Mononuclear cell (primary cell): ENCODE results near the gene ADGRE1. TPM values are rescaled to one million over a fixed set of nuclear protein-coding genes. Genes with fewer than 3 reads are reported as not detected.
A peak's percentile ranks its signal among the peaks of the same experiment; 100 is the strongest.

Experiments used
- H3K27me3 ChIP-seq: 2 replicates; pipeline ENCODE4 v1.6.0; 2011; ENCODE audit warnings: low read length, control low read depth; ENCODE audit not compliant: insufficient read depth
- H3K4me1 ChIP-seq: 2 replicates; pipeline ENCODE4 v1.5.1; 2011; ENCODE audit warnings: mild to moderate bottlenecking, low read length, control low read depth; ENCODE audit not compliant: insufficient read depth
- H3K4me3 ChIP-seq: 2 replicates; pipeline ENCODE4 v1.5.1; 2011; ENCODE audit warnings: mild to moderate bottlenecking, low read length, moderate library complexity
- H3K9me3 ChIP-seq: 2 replicates; pipeline ENCODE4 v1.5.1; 2011; ENCODE audit warnings: low read depth, mild to moderate bottlenecking, control low read depth, low read length
- total RNA-seq: library from RNA; depleted of rRNA; stranded (reverse); fragments of >200 nt; gene quantifications from one replicate; pipeline ENCODE4 v1.2.3, GENCODE V29; 2012

The ADGRE1 gene, protein sequence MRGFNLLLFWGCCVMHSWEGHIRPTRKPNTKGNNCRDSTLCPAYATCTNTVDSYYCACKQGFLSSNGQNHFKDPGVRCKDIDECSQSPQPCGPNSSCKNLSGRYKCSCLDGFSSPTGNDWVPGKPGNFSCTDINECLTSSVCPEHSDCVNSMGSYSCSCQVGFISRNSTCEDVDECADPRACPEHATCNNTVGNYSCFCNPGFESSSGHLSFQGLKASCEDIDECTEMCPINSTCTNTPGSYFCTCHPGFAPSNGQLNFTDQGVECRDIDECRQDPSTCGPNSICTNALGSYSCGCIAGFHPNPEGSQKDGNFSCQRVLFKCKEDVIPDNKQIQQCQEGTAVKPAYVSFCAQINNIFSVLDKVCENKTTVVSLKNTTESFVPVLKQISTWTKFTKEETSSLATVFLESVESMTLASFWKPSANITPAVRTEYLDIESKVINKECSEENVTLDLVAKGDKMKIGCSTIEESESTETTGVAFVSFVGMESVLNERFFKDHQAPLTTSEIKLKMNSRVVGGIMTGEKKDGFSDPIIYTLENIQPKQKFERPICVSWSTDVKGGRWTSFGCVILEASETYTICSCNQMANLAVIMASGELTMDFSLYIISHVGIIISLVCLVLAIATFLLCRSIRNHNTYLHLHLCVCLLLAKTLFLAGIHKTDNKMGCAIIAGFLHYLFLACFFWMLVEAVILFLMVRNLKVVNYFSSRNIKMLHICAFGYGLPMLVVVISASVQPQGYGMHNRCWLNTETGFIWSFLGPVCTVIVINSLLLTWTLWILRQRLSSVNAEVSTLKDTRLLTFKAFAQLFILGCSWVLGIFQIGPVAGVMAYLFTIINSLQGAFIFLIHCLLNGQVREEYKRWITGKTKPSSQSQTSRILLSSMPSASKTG
- 15.4 TPM for total RNA-seq

DNA sequence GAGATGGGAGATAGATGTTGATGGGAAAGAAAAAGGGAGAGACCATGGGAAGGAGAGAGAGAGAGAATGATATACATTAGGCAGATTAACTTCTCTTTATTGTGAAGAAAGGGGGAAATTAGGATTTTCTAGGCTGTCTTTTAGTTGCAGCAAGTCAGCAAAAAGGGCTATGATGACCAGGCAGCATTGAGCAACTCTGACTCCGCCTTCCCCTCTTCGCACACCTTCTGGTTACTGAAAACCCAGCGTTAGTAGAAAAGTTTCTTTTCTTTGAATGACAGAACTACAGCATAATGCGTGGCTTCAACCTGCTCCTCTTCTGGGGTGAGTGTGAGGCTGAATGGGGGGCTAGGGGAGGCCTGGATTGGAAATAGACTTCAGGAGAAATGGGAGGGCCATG, at the start of gene ADGRE1:
Gene ADGRE1, plus strand, starts transcription at position 264 of the 400 bp plus-strand sequence. Its CDS starts 30 bp downstream, at position 294.
- H3K4me1 ChIP-seq, result peaks cover 61% of the 10 kb centered on the region
- H3K4me3 ChIP-seq, result peak within 1 kb of the TSS; percentile 17
- no peaks in the 10 kb centered on the region for H3K27me3 ChIP-seq
- H3K9me3 ChIP-seq, result no peaks in the 10 kb centered on the region

DNA sequence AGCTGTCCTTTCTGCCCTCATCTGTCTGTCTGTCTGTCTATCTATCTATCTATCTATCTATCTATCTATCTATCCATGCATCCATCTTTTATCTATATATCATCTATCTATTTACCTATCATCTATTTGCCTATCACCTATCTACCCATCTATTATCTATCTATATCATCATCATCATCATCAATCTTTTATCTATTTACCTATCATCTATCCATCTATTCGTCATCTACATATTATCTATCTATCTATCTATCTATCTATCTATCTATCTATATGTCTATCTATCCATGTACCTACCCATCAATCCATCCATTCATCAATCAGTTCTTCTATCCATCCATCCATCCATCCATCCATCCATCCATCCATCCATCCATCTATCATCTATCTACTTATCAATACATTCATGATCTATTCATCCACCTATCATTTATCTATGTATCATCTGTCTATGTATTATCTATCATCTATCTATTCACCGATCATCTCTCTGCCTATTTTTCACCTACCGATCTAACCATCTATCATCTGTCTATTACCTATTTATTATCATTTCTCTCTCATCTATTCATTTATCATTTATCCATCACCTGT, 49.2 kb upstream of the ADGRE1 start:
- Histone ChIP-seq H3K9me3 (no peaks in the 10 kb centered on the region), H3K4me1 (no peaks in the 10 kb centered on the region), H3K27me3 (no peaks in the 10 kb centered on the region), H3K4me3 (no peak overlapping the region)

DNA sequence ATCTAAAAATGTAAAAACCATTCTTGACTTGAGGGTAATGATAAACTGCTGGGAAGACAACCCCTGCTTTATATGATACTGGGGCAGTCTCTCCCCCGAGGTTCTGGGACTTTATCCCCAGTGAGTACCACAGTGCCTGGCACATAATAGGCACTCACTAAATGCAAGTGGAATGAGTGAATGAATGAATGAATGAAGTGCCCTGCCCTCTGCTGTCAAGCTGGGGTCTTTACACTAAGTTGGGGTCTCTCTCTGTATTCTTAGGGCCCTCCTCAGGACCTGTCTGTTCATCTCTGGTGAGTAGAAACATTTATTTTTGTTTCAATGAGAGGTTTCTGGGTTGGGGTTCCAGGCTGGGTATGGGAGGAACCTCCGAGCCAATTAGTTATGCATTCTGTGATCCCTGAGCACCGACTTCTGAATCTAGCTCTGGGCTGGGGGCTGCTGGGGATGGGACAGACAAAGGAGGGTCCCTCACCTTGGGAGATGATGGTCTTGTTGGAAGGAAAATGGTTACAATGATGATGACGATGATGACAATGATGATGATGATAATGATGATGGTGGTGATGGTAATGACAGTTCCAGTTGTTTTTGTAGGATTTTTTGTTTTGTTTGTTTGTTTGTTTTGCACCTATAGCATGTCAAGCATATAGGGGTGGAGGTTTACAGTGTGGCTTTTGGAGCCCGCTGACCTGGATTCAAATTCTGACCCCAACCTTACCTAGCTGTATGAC, 44.3 kb upstream of the ADGRE1 start:
- Histone ChIP-seq H3K9me3 (no peaks in the 10 kb centered on the region), H3K27me3 (no peaks in the 10 kb centered on the region), H3K4me1 (no peaks in the 10 kb centered on the region), H3K4me3 (no peak overlapping the region)

DNA sequence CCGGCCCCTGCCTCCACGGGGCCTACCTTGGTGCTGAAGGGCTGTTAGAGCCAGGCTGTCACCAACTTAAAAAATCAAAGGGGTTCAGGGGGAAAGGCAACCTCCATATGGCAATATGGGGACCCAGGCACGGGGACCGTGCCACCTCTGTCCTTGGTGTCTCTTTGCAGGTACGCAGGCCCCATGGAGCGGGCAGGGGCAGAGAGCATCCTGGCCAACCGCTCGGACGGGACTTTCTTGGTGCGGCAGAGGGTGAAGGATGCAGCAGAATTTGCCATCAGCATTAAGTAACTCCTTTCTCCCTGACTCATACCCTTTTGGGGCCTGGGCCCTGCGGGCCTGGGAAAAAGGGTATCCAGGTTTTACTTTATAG, 39.6 kb upstream of the ADGRE1 start:
- Histone ChIP-seq H3K4me1 (no peaks in the 10 kb centered on the region), H3K27me3 (no peaks in the 10 kb centered on the region), H3K4me3 (no peak overlapping the region), H3K9me3 (no peaks in the 10 kb centered on the region)

DNA sequence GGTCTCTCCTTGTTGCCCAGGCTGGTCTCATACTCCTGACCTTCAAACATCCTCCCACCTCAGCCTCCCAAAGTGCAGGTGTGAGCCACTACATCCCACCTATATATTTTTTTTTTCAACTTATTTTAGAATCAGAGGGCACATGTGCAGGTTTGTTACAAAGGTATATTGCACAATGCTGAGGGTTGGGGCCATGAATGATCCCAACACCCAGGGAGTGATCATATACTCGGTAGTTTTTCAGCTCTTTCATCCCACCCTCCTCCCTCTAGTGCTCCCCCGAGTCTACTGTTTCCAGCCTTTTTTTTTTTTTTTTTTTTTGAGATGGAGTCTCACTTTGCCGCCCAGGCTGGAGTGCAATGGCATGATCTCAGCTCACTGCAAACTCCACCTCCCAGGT, 38.4 kb upstream of the ADGRE1 start:
- no peaks in the 10 kb centered on the region for H3K9me3 ChIP-seq
- no peak overlapping the region for H3K4me3 ChIP-seq
- no peaks in the 10 kb centered on the region for H3K4me1 ChIP-seq
- no peaks in the 10 kb centered on the region for H3K27me3 ChIP-seq

DNA sequence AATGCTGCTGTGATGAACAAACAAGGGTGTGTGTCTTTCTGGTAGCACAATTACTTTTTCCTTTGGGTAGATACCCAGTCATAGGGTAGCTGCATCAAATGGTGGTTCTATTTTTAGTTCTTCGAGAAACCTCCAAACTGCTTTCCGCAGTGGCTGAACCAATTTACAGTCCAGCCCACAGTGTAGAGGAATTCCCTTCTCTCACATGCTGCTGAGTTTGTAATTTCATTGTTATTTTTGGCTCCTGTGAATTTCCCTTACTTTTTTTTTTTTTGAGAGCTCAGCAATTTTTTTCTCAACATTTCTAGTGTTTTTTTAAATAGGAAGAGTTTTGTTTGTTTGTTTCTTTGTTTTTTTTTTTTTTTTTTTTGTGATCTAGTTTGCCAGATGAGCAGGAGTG, 37.5 kb upstream of the ADGRE1 start:
- H3K4me3 ChIP-seq, result no peak overlapping the region
- H3K27me3 ChIP-seq, result no peaks in the 10 kb centered on the region
- no peaks in the 10 kb centered on the region for H3K4me1 ChIP-seq

DNA sequence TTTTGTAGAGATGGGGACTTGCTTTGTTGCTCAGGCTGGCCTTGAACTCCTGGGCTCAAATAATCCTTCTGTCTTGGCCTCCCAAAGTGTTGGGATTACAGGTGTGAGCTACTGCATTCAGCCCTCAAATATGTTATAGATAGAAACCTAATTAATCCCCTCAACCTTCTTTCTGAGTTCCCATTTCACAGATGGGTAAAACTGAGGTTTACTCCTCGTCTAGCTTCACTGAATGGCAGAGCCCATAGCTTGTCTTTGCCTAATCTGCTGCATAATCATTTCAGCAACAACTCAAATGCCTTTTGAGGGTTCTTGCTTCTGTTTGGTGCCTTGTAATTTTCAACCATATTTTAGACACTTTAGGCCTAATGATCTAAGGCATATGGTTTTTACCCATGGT, 36.0 kb upstream of the ADGRE1 start:
- H3K4me3 ChIP-seq, result no peak overlapping the region
- H3K9me3 ChIP-seq, result no peaks in the 10 kb centered on the region
- H3K4me1 ChIP-seq, result no peaks in the 10 kb centered on the region
- H3K27me3 ChIP-seq, result no peaks in the 10 kb centered on the region

More for the DNA sequence above, 37.5 kb upstream of the ADGRE1 start:
- H3K9me3 ChIP-seq, result no peaks in the 10 kb centered on the region

DNA sequence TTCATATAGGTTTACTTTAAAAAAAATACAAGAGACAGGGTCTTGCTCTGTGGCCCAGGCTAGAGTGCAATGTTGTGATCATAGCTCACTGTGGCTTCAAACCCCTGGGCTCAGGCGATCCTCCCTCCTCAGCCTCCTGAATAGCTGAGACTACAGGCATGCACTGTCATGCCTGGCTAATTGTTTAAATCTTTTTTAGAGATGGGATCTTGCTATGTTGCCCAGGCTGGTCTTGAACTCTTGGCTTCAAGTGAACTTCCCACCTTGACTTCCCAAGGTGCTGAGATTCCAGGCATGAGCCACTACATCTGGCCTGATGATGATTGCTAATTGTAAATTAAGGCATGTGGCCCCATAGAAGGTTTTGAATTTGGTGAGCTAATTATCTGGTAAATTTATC, 35.4 kb upstream of the ADGRE1 start:
- no peaks in the 10 kb centered on the region for H3K27me3 ChIP-seq
- H3K4me1 ChIP-seq, result no peaks in the 10 kb centered on the region
- H3K4me3 ChIP-seq, result no peak overlapping the region
- H3K9me3 ChIP-seq, result no peaks in the 10 kb centered on the region

DNA sequence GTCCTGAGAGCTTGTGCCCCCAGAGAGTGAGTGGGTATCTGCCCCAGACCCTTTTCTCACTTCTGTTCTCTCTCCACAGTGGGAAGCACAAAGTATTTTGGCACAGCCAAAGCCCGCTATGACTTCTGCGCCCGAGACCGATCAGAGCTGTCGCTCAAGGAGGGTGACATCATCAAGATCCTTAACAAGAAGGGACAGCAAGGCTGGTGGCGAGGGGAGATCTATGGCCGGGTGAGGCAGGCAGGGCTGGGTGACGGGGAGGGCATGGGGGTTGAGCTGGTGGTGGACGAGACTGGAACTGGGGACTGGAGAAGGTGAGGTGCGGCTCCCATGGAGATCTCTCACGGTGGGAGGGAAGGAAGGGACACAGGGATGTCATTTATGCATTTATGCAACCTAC, 33.5 kb upstream of the ADGRE1 start:
- Histone ChIP-seq H3K9me3 (no peaks in the 10 kb centered on the region), H3K4me1 (no peaks in the 10 kb centered on the region), H3K27me3 (no peaks in the 10 kb centered on the region), H3K4me3 (no peak overlapping the region)

DNA sequence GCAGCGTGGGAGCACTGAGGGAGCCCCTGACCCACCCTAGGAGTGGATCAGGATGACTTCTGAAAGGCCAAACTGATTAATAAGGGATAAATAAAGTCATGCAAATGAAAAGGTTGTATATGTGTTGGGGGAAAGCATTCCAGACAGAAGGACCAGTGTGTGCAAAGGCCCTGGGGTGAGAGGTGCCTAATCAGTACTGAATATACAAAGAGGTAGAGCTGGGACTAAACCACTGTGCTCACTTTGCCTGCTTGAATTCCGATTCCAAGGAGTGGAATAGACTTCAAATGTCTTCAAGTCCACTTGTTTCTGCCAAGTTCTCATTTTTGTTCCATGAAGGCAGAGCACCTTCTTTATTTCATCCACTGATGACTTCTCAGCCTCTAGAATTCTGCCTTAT, 32.6 kb upstream of the ADGRE1 start:
- Histone ChIP-seq H3K4me3 (no peak overlapping the region), H3K27me3 (no peaks in the 10 kb centered on the region), H3K9me3 (no peaks in the 10 kb centered on the region), H3K4me1 (no peaks in the 10 kb centered on the region)

DNA sequence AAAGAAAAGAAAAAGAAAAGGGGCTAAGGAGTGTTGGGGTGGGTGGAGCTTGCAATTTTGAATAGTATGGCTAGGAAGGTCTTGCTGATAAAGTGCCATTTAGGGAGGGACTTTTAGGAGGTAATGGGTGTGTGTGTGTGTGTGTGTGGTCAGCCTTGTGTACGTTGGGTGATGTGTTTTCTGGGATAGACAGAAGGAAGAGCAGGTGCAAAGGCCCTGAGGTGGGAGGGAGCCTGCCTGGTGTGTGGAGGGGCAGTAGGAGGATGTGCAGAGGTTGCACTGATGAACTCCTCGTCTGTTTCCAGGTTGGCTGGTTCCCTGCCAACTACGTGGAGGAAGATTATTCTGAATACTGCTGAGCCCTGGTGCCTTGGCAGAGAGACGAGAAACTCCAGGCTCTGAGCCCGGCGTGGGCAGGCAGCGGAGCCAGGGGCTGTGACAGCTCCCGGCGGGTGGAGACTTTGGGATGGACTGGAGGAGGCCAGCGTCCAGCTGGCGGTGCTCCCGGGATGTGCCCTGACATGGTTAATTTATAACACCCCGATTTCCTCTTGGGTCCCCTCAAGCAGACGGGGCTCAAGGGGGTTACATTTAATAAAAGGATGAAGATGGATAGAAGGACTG, 30.5 kb upstream of the ADGRE1 start:
- Histone ChIP-seq H3K27me3 (no peaks in the 10 kb centered on the region), H3K4me3 (no peak overlapping the region), H3K9me3 (no peaks in the 10 kb centered on the region), H3K4me1 (no peaks in the 10 kb centered on the region)

DNA sequence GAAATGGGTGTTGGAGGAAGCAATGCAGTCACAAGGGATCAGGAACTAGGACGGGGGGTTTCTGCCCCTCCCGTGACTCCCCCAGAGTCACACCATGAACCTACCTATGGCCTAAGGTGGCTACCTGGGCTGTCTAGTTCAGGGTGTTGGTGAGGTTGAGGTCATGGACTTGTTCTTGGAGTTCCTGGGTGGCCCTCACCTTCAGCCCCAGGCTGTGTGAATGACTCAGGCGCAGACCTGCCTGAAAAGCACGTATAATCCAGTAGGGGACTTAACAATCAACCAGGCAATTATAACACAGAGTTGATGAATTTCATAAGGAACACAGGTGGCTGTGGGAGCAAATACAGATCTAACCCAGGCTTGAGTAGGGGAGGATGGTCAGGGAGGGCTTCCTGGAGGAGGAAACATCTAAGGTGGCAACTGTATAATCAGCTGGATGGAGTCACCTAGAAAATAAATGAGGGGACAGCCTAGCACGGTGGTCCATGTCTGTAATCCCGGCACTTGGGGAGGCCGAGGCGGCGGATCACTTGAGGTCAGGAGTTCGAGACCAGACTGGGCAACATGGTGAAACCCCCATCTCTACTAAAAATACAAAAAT, 25.6 kb upstream of the ADGRE1 start:
- Histone ChIP-seq H3K4me1 (peaks cover 19% of the 10 kb centered on the region), H3K27me3 (no peaks in the 10 kb centered on the region), H3K4me3 (no peak overlapping the region), H3K9me3 (no peaks in the 10 kb centered on the region)

DNA sequence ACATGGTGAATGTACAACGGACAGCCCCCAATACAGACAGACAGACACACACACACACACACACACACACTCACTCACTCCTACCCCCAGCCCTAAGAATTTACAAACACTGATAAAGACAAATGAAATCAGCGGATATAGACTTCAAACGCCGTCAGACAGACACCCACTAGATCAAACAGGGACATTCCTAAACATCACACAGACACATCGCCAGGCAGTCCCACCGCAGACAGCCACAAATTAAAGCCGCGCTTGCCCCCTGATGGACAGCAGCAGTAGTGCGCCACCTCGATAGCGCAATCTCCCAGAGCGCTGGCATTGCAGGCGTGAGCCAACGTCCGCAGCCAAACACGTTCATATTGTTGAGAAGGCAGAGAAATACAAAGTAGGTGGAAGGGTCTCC, 24.7 kb upstream of the ADGRE1 start:
- Histone ChIP-seq H3K4me1 (peaks cover 28% of the 10 kb centered on the region), H3K27me3 (no peaks in the 10 kb centered on the region), H3K4me3 (no peak overlapping the region), H3K9me3 (no peaks in the 10 kb centered on the region)

DNA sequence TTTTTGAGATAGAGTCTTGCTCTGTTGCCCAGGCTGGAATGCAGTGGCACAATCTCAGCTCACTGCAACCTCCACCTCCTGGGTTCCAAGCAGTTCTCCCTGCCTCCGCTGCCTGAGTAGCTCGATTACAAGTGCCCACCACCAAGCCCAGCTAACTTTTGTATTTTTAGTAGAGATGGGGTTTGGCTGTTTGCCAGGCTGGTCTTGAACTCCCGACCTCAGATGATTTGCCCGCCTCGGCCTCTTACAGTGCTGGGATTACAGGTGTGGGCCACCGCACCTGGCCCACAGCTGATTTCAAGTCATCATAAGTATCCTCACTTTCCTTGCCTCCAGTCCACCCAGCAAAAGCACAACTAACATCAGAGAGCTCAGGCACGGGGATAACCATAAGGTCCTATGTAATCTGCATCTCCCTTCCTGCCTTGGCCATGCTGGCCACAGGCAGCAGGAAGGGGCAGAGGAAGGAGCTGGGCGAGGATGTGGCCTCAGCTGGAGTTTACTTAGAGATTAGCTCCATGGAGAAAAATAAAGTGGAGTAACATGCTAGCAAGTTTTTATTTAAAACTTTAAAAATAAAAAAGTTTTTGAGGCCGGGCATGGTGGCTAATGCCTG, 22.9 kb upstream of the ADGRE1 start:
- H3K27me3 ChIP-seq, result no peaks in the 10 kb centered on the region
- no peaks in the 10 kb centered on the region for H3K9me3 ChIP-seq

More for the DNA sequence above, 22.9 kb upstream of the ADGRE1 start:
- Histone ChIP-seq H3K4me3 (no peak overlapping the region), H3K4me1 (peaks cover 45% of the 10 kb centered on the region)
